Measurements from ENCODE around the gene TOPBP1. TPM values are rescaled to one million over a fixed set of nuclear protein-coding genes. Genes with fewer than 3 reads are reported as not detected.

The TOPBP1 gene
- total RNA-seq, 1 donor from 2014 or later, result 10.4 TPM

- Histone ChIP-seq H3K4me1 (peaks cover 11% of the 10 kb centered on the region), H3K36me3 (no peaks in the 10 kb centered on the region), H3K9me3 (replicated peaks) (peaks cover 10% of the 10 kb centered on the region), H3K4me3 (no peak overlapping the region), H3K27ac (replicated peaks) (no peak overlapping the region), H3K27me3 (ENCODE audit: low read depth) (peaks cover 41% of the 10 kb centered on the region)
- intact Hi-C loops (cut with micrococcal nuclease), result no loop called here
- no peak for TF ChIP-seq CTCF (IDR thresholded peaks at IDR 0.05; ENCODE audit: borderline replicate concordance)
- no peak for DNase-seq
These were observed 14.8 kb upstream of the TOPBP1 start for GRCh38 chr3:133676336-133677118.

- TF ChIP-seq CTCF (IDR thresholded peaks at IDR 0.05; ENCODE audit: borderline replicate concordance), result no peak
- Histone ChIP-seq H3K4me1 (peaks cover 11% of the 10 kb centered on the region), H3K36me3 (no peaks in the 10 kb centered on the region), H3K4me3 (no peak overlapping the region), H3K27ac (replicated peaks) (no peak overlapping the region), H3K9me3 (replicated peaks) (peaks cover 10% of the 10 kb centered on the region), H3K27me3 (ENCODE audit: low read depth) (peaks cover 41% of the 10 kb centered on the region)
- DNase-seq, result no peak
- intact Hi-C loops (cut with micrococcal nuclease), result no loop called here
These were observed 14.0 kb upstream of the TOPBP1 start for GRCh38 chr3:133675631-133676335.

- intact Hi-C loops (cut with micrococcal nuclease), result no loop called here
- Histone ChIP-seq H3K4me1 (peaks cover 11% of the 10 kb centered on the region), H3K9me3 (replicated peaks) (peaks cover 10% of the 10 kb centered on the region), H3K36me3 (no peaks in the 10 kb centered on the region), H3K27ac (replicated peaks) (no peak overlapping the region), H3K4me3 (peak overlapping the region; percentile 52), H3K27me3 (ENCODE audit: low read depth) (peaks cover 41% of the 10 kb centered on the region)
- no peak for DNase-seq
- TF ChIP-seq CTCF (IDR thresholded peaks at IDR 0.05; ENCODE audit: borderline replicate concordance), result no peak
These were observed 12.7 kb upstream of the TOPBP1 start for GRCh38 chr3:133674290-133674919.

GRCh38 chr3:133673746-133674145 is 12.0 kb upstream of the TOPBP1 start:
- H3K27me3 ChIP-seq (ENCODE audit: low read depth), result peaks cover 41% of the 10 kb centered on the region
- DNase-seq, result no peak
- H3K9me3 ChIP-seq (replicated peaks), result peaks cover 10% of the 10 kb centered on the region
- intact Hi-C loops (cut with micrococcal nuclease), result no loop called here
- H3K4me3 ChIP-seq, result peak overlapping the region; percentile 52
- TF ChIP-seq CTCF (IDR thresholded peaks at IDR 0.05; ENCODE audit: borderline replicate concordance), result no peak
- no peaks in the 10 kb centered on the region for H3K36me3 ChIP-seq
- peaks cover 11% of the 10 kb centered on the region for H3K4me1 ChIP-seq
- H3K27ac ChIP-seq (replicated peaks), result no peak overlapping the region

GRCh38 chr3:133672461-133672860 is 10.7 kb upstream of the TOPBP1 start:
- H3K4me3 ChIP-seq, result no peak overlapping the region
- no peaks in the 10 kb centered on the region for H3K36me3 ChIP-seq
- peaks cover 41% of the 10 kb centered on the region for H3K27me3 ChIP-seq (ENCODE audit: low read depth)
- H3K4me1 ChIP-seq, result peaks cover 14% of the 10 kb centered on the region
- intact Hi-C loops (cut with micrococcal nuclease), result no loop called here
- no peaks in the 10 kb centered on the region for H3K9me3 ChIP-seq (replicated peaks)
- TF ChIP-seq CTCF (IDR thresholded peaks at IDR 0.05; ENCODE audit: borderline replicate concordance), result no peak
- DNase-seq, result no peak
- H3K27ac ChIP-seq (replicated peaks), result no peak overlapping the region
